ENCODE data around the gene PTPRR.
"Not testable (repeated sequence)": the region's sequence is repeated elsewhere in the genome, so short reads cannot be mapped to it uniquely, and the experiment has no call there.

The PTPRR gene

GRCh38 chr12:70809887-70810286, 110.7 kb downstream of the PTPRR start:
- DNase-seq (no peak), ATAC-seq (no peak)
- Mint-ChIP-seq H3K4me1 (no peaks in the 10 kb centered on the region), H3K27ac (no peak overlapping the region), H3K9me3 (peaks cover 5% of the 10 kb centered on the region), H3K4me3 (no peak overlapping the region), H3K27me3 (peaks cover 2% of the 10 kb centered on the region), H3K36me3 (ENCODE audit: low read depth) (no peaks in the 10 kb centered on the region)

- H3K9me3 Mint-ChIP-seq; H3K4me1 Mint-ChIP-seq; ATAC-seq; H3K4me3 Mint-ChIP-seq; H3K36me3 Mint-ChIP-seq (ENCODE audit: low read depth); DNase-seq; H3K27ac Mint-ChIP-seq; H3K27me3 Mint-ChIP-seq: not testable (repeated sequence)
Measured at GRCh38 chr12:70807993-70808392, 112.5 kb downstream of the PTPRR start.

GRCh38 chr12:70806827-70807226, 113.7 kb downstream of the PTPRR start:
- peaks cover 2% of the 10 kb centered on the region for H3K27me3 Mint-ChIP-seq
- H3K4me1 Mint-ChIP-seq = no peaks in the 10 kb centered on the region
- ATAC-seq (no peak), DNase-seq (no peak)
- H3K9me3 Mint-ChIP-seq = peaks cover 5% of the 10 kb centered on the region
- H3K27ac Mint-ChIP-seq = no peak overlapping the region
- no peaks in the 10 kb centered on the region for H3K36me3 Mint-ChIP-seq (ENCODE audit: low read depth)
- H3K4me3 Mint-ChIP-seq = no peak overlapping the region

- no peak for DNase-seq
- Mint-ChIP-seq H3K36me3 (ENCODE audit: low read depth) (no peaks in the 10 kb centered on the region), H3K27me3 (peaks cover 2% of the 10 kb centered on the region), H3K4me1 (no peaks in the 10 kb centered on the region), H3K4me3 (no peak overlapping the region), H3K27ac (no peak overlapping the region), H3K9me3 (peaks cover 5% of the 10 kb centered on the region)
- no peak for ATAC-seq
Measured at GRCh38 chr12:70806043-70806442, 114.5 kb downstream of the PTPRR start.

- DNase-seq = no peak
- H3K27ac Mint-ChIP-seq = no peak overlapping the region
- no peaks in the 10 kb centered on the region for H3K4me1 Mint-ChIP-seq
- ATAC-seq = no peak
- H3K36me3 Mint-ChIP-seq (ENCODE audit: low read depth) = no peaks in the 10 kb centered on the region
- no peak overlapping the region for H3K4me3 Mint-ChIP-seq
- H3K9me3 Mint-ChIP-seq = no peaks in the 10 kb centered on the region
- no peaks in the 10 kb centered on the region for H3K27me3 Mint-ChIP-seq
Measured at GRCh38 chr12:70798016-70798783, 122.3 kb downstream of the PTPRR start.

- H3K9me3 Mint-ChIP-seq = no peaks in the 10 kb centered on the region
Measured at GRCh38 chr12:70796989-70797388, 123.5 kb downstream of the PTPRR start.

GRCh38 chr12:70795608-70796007, 124.9 kb downstream of the PTPRR start:
- no peak for ATAC-seq

More at GRCh38 chr12:70796989-70797388, 123.5 kb downstream of the PTPRR start:
- DNase-seq (no peak), ATAC-seq (no peak)
- no peaks in the 10 kb centered on the region for H3K27me3 Mint-ChIP-seq
- no peaks in the 10 kb centered on the region for H3K36me3 Mint-ChIP-seq (ENCODE audit: low read depth)
- H3K27ac Mint-ChIP-seq = no peak overlapping the region
- H3K4me1 Mint-ChIP-seq = no peaks in the 10 kb centered on the region
- no peak overlapping the region for H3K4me3 Mint-ChIP-seq

GRCh38 chr12:70794131-70794530, 126.4 kb downstream of the PTPRR start:
- Mint-ChIP-seq H3K4me3 (no peak overlapping the region), H3K36me3 (ENCODE audit: low read depth) (no peaks in the 10 kb centered on the region), H3K9me3 (no peaks in the 10 kb centered on the region), H3K4me1 (no peaks in the 10 kb centered on the region), H3K27ac (no peak overlapping the region), H3K27me3 (peaks cover 1% of the 10 kb centered on the region)
- DNase-seq = no peak
- no peak for ATAC-seq

More at GRCh38 chr12:70795608-70796007, 124.9 kb downstream of the PTPRR start:
- Mint-ChIP-seq H3K4me1 (no peaks in the 10 kb centered on the region), H3K27ac (no peak overlapping the region), H3K36me3 (ENCODE audit: low read depth) (no peaks in the 10 kb centered on the region), H3K27me3 (peaks cover 1% of the 10 kb centered on the region), H3K4me3 (no peak overlapping the region), H3K9me3 (no peaks in the 10 kb centered on the region)
- no peak for DNase-seq

- DNase-seq (no peak), ATAC-seq (no peak)
- Mint-ChIP-seq H3K27me3 (peaks cover 1% of the 10 kb centered on the region), H3K27ac (no peak overlapping the region), H3K9me3 (no peaks in the 10 kb centered on the region), H3K4me1 (no peaks in the 10 kb centered on the region), H3K36me3 (ENCODE audit: low read depth) (no peaks in the 10 kb centered on the region), H3K4me3 (no peak overlapping the region)
Measured at GRCh38 chr12:70788774-70789173, 131.8 kb downstream of the PTPRR start.

GRCh38 chr12:70787612-70788011, 132.9 kb downstream of the PTPRR start:
- Mint-ChIP-seq H3K9me3 (no peaks in the 10 kb centered on the region), H3K27ac (no peak overlapping the region), H3K36me3 (ENCODE audit: low read depth) (no peaks in the 10 kb centered on the region), H3K4me1 (no peaks in the 10 kb centered on the region), H3K4me3 (no peak overlapping the region), H3K27me3 (peaks cover 1% of the 10 kb centered on the region)
- DNase-seq = no peak
- no peak for ATAC-seq

GRCh38 chr12:70785896-70786295, 134.6 kb downstream of the PTPRR start:
- H3K4me3 Mint-ChIP-seq = no peak overlapping the region
- peaks cover 3% of the 10 kb centered on the region for H3K9me3 Mint-ChIP-seq
- ATAC-seq = no peak
- no peak overlapping the region for H3K27ac Mint-ChIP-seq
- no peaks in the 10 kb centered on the region for H3K4me1 Mint-ChIP-seq
- no peaks in the 10 kb centered on the region for H3K27me3 Mint-ChIP-seq
- H3K36me3 Mint-ChIP-seq (ENCODE audit: low read depth) = no peaks in the 10 kb centered on the region
- DNase-seq = no peak

GRCh38 chr12:70784042-70784668, 136.4 kb downstream of the PTPRR start:
- Mint-ChIP-seq H3K4me1 (no peaks in the 10 kb centered on the region), H3K27ac (no peak overlapping the region)

GRCh38 chr12:70783455-70783854, 137.1 kb downstream of the PTPRR start:
- Mint-ChIP-seq H3K27me3 (peaks cover 7% of the 10 kb centered on the region), H3K27ac (no peak overlapping the region), H3K4me1 (no peaks in the 10 kb centered on the region), H3K36me3 (ENCODE audit: low read depth) (no peaks in the 10 kb centered on the region), H3K9me3 (peaks cover 3% of the 10 kb centered on the region), H3K4me3 (no peak overlapping the region)
- ATAC-seq = no peak
- no peak for DNase-seq

More at GRCh38 chr12:70784042-70784668, 136.4 kb downstream of the PTPRR start:
- DNase-seq (no peak), ATAC-seq (no peak)
- H3K9me3 Mint-ChIP-seq = peaks cover 3% of the 10 kb centered on the region
- peaks cover 6% of the 10 kb centered on the region for H3K27me3 Mint-ChIP-seq
- no peak overlapping the region for H3K4me3 Mint-ChIP-seq
- no peaks in the 10 kb centered on the region for H3K36me3 Mint-ChIP-seq (ENCODE audit: low read depth)

GRCh38 chr12:70779250-70779649, 141.3 kb downstream of the PTPRR start:
- no peak overlapping the region for H3K27ac Mint-ChIP-seq
- ATAC-seq (no peak), DNase-seq (no peak)
- no peaks in the 10 kb centered on the region for H3K4me1 Mint-ChIP-seq
- H3K27me3 Mint-ChIP-seq = peaks cover 7% of the 10 kb centered on the region
- H3K36me3 Mint-ChIP-seq (ENCODE audit: low read depth) = no peaks in the 10 kb centered on the region
- no peak overlapping the region for H3K4me3 Mint-ChIP-seq
- peaks cover 3% of the 10 kb centered on the region for H3K9me3 Mint-ChIP-seq

GRCh38 chr12:70774055-70774454, 146.5 kb downstream of the PTPRR start:
- Mint-ChIP-seq H3K36me3 (ENCODE audit: low read depth) (no peaks in the 10 kb centered on the region), H3K27ac (no peak overlapping the region), H3K4me1 (no peaks in the 10 kb centered on the region), H3K9me3 (no peaks in the 10 kb centered on the region), H3K4me3 (no peak overlapping the region), H3K27me3 (peaks cover under 1% of the 10 kb centered on the region)
- DNase-seq (no peak), ATAC-seq (no peak)
